SKM-1 (cell line): ENCODE data around the gene ZNF324B.
"Not testable (repeated sequence)": the region's sequence is repeated elsewhere in the genome, so short reads cannot be mapped to it uniquely, and the experiment has no call there.

ENCODE experiments used
- DNase-seq: peaks from one replicate; lab custom pipeline; 2025; ENCODE audit not compliant: unreplicated experiment; lab: John Stamatoyannopoulos, UW

The ZNF324B gene

DNA sequence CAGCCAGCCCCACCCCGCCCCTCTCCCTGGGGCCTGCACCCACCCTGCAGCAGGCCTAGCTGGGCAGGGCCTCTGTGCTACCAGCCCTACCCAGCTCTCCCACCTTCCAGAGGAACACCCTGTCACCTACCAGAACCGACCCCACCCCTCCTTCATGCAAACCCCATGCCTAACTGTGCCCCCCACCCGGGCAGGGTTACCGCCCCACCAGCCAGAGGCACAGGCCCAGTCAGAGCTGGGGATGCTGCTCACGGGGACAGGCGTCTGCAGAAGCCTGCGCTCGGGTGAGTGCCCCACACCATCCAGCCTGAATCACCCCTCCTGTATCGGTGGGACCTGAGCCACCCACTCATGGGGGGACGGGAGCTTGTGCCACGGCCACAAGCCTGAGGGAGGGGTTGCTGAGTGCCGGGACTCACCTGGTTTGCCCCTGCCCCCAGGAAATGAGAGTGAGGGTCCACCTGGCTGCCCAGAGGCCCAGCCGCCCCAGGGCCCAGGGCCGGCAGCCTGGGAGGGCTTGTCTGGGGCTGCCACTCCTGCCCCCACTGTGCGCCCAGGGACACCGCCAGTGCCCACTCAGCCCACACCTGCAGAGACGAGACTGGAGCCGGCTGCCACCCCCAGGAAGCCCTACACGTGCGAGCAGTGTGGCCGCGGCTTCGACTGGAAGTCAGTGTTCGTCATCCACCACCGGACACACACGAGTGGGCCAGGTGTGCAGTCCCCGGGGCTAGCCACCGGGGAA lies 28.5 kb downstream of the ZNF324B start:
- no peak for DNase-seq

- no peak for DNase-seq
Observed at GRCh38 chr19:58480481-58480830, 29.0 kb downstream of the ZNF324B start.

GRCh38 chr19:58480831-58481230 lies 29.4 kb downstream of the ZNF324B start:
- DNase-seq, result no peak

GRCh38 chr19:58482372-58482771 lies 30.9 kb downstream of the ZNF324B start:
- DNase-seq, result no peak

DNA sequence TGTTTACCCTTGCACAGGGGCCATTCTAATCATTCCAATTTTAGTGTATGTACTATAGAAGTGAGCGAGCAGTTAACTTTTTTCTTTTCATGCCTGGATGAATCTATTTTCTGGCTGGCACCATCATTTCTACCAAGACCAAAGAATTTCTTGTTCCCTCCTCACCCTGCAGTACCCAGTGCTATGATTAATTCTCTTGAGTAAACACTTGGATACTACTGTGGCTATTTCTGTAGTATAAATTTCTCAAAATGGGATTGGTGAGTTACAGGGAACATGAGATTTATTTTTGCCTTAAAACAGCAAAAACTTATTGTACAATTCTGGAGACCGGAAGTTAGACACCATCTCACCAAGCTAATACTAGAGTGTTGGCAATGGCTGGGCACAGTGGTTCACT lies 32.4 kb downstream of the ZNF324B start:
- no peak for DNase-seq

DNA sequence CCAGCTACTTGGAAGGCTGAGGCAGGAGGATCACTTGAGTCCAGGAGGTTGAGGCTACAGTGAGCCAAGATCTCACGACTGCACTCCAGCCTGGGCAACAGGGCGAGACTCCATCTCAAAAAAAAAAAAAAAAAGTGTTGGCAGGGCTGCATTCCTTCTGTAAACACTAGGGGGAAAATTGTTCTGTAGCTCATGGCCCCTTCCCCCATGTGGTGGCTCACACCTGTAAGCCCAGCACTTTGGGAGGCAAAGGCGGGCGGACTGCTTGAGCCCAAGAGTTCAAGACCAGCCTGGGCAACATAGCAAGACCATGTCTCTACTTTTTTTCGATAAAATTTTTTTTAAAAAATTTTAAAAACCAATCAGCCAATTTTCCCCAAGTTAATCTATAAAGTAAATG lies 32.9 kb downstream of the ZNF324B start:
- not testable (repeated sequence) for DNase-seq

DNA sequence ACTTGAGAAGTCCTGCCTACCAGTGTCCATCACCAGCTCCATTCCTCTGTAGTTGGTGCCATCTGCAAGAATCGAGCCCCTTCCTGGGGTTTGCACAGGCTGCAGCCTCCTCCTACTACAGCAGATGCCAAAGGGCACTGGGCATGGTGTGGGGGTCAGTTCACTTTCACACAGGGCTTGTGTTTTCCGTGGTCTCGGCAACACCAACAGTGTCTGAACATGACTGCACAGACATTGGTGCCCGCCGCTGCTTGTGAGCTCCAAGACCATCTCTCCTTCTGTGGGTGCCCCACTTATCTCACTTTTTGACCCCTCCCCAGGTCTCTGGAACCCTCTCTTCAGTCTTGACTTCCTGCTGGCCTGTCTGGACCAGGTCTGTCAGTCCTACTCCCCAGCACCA lies 40.0 kb downstream of the ZNF324B start:
- DNase-seq, result no peak

GRCh38 chr19:58492265-58492664 lies 40.8 kb downstream of the ZNF324B start:
- DNase-seq, result no peak

DNA sequence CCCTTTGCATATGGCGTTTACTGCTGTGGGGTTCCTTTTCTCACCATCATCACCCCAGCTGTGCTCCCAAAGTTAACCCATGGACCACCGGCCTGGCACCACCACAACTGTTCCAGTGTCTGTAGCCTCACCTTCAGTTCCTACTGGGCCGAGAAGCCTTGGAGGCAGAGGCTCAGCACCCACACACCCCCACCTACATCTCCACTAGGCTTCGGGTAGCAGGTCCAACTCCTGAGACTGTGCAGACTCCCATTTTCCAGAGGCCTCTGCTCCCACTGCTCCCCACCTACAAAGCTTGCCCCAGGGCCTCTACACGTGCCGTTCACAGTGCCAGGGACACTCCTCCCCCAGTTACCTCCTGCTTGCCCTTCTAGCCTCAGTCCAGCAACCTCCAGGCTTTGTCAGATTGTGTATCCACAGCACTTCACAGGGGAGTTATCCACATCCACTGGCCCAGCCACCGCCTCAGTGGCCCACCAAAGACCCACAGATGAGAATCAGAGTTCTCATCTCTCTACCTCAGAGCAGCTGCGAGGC lies 46.3 kb downstream of the ZNF324B start:
- DNase-seq, result no peak

DNA sequence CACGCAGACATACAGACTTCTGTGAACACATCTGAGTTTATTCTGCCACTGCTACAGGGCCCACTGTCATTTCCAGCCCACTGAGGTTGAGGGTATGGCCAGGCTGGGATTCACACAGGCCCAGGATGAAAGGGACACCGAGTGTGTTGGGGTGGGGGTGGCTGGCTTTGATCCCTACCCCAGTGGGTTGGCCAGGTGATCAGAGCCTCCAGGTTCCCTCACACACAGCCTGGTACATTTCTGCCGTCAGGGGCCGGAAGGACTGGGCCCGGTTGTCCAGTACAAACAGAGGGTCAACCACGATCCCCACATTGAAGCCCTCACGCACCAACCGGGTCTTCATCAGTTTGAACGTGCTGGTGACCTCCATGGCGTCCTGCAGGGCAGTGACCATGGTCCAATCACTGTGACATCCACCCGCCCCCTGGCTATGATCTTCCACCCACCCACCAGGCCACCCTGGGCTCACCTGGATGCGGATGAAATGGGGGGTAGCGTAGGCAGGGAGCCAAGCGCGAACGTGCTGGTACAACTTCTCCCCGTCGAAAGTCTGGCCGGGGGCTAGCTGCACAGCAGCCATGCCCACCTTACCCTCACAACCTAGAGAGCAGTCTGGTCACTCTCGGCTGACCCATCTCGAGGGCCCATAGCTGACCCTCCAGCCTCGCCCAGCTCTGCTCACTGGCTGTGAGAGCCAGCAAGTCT lies 47.0 kb downstream of the ZNF324B start:
- DNase-seq, result no peak

DNA sequence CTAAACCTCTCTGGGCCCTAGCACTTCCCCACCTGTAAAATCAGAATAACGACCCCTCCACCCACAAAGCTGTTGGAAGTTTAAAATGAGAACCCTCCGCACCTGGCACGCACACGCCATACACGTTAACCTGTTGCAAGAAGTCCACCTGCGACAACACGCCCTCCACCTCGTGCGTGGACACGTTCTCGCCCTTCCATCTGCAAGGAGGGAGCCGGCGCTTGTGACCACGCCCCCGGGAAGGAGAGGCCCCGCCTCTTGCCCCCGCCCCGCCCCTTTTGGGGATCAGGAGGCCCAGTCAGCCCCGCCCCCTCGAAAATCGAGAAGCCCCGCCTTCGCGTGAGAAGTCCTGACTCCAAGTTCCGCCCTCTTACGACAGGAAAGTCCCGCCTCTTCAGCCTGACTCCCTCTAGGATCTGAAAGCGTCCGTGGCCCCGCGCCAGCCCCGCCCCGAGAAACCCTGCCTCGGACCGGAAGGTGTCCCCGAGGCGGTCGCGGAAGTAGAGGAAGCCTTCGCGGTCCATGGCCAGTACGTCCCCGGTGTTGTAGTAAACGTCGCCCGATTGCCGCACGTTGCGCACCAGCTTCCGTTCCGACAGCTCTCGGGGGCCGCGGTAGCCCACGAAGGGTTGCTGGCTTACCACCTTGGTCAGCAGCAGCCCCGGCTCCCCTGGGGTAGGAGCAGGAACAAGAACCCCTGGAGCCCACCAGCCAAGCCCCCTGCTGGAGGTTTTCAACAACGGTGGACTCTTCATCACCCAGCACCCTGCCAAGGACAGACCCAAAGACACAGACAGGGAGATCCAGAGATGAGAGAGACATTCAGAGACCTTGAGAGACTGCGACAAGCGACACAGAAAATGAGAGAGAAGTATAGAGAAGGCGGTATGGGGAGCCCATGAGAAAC lies 47.9 kb downstream of the ZNF324B start:
- DNase-seq, result peak; percentile 88

GRCh38 chr19:58500242-58500641 lies 48.8 kb downstream of the ZNF324B start:
- no peak for DNase-seq
